Natural killer cell (primary cell): ENCODE measurements around the gene SLC12A7. TPM values are rescaled to one million over a fixed set of nuclear protein-coding genes. Genes with fewer than 3 reads are reported as not detected.

Experiments used
- ATAC-seq, 3 donors: fragments of 150-1000 bp in 2 of 3; fragments of 200-7000 bp in 1 of 3; cut with Tn5 transposase; 1 replicate in 1 of 3; 2 replicates in 2 of 3; pipeline ENCODE4 v1.10.0; 2021; ENCODE audit warnings: mild to moderate bottlenecking in 2 of 3, moderate library complexity in 2 of 3
- DNase-seq, 2 donors: peaks; one replicate each; pipeline versions ENCODE4 v3.0.0 to v3.0.0-alpha.2; 2013 to 2021; ENCODE audit warnings: mixed read lengths in 1 of 2
- H3K27ac ChIP-seq: one replicate; pipeline ENCODE4 v1.5.1; 2013; ENCODE audit warnings: mild to moderate bottlenecking, low read length
- H3K27me3 ChIP-seq: one replicate; pipeline ENCODE4 v1.6.1; 2013; ENCODE audit warnings: low read length; ENCODE audit not compliant: control insufficient read depth, insufficient read depth
- H3K36me3 ChIP-seq: one replicate; pipeline ENCODE4 v1.6.1; 2013; ENCODE audit warnings: low read length; ENCODE audit not compliant: control insufficient read depth, insufficient read depth
- H3K4me1 ChIP-seq: one replicate; pipeline ENCODE4 v1.6.1; 2013; ENCODE audit warnings: low read length; ENCODE audit not compliant: control insufficient read depth, insufficient read depth
- H3K4me3 ChIP-seq: one replicate; pipeline ENCODE4 v1.5.1; 2013; ENCODE audit warnings: low read length
- H3K9me3 ChIP-seq: one replicate; pipeline ENCODE4 v1.6.1; 2013; ENCODE audit warnings: low read length; ENCODE audit not compliant: control insufficient read depth, insufficient read depth
- H3K27ac Mint-ChIP-seq, 2 donors: one replicate each; pipeline ENCODE4 v1.8.0; 2022; ENCODE audit warnings: mild to moderate bottlenecking in 2 of 2, mixed read lengths in 2 of 2, moderate library complexity in 1 of 2
- H3K27me3 Mint-ChIP-seq, 2 donors: one replicate each; pipeline ENCODE4 v1.8.0; 2022; ENCODE audit warnings: low read depth in 2 of 2, mixed read lengths in 2 of 2
- H3K36me3 Mint-ChIP-seq: one replicate; pipeline ENCODE4 v1.8.0; 2022; ENCODE audit warnings: mixed read lengths
- H3K4me1 Mint-ChIP-seq, 2 donors: one replicate each; pipeline ENCODE4 v1.8.0; 2022; ENCODE audit warnings: mixed read lengths in 2 of 2
- H3K4me3 Mint-ChIP-seq: one replicate; pipeline ENCODE4 v1.8.0; 2022; ENCODE audit warnings: mild to moderate bottlenecking, moderate library complexity, mixed read lengths
- H3K9me3 Mint-ChIP-seq, 2 donors: one replicate each; pipeline ENCODE4 v1.8.0; 2022; ENCODE audit warnings: mixed read lengths in 2 of 2
- WGBS: methylation state at CpG from one replicate; pipeline ENCODE4 v1.1.7; 2013; ENCODE audit warnings: missing lambda C conversion rate; ENCODE audit not compliant: insufficient coverage; 5-methylcytosine and 5-hydroxymethylcytosine counted together
- intact Hi-C: fragments of 100-400 bp; cut with micrococcal nuclease; formaldehyde crosslinking; loops from one replicate; pipeline ENCODE4 v1.14.2; 2022
- total RNA-seq, 4 donors: library from RNA; stranded (reverse); fragments of 120-200 nt in 1 of 4; gene quantifications; one replicate each; pipeline versions ENCODE4 v1.2.3 to v1.2.4, GENCODE V29; 2013 to 2022
- TF ChIP-seq, protein P1 (sequence below): fragments of 200-600 bp; IDR thresholded peaks from one replicate; pipeline ENCODE4 v1.8.0; 2022; ENCODE audit warnings: antibody characterized with exemption

The SLC12A7 gene
- total RNA-seq, 3 donors from 2014 or later (not counting 1 experiment from before 2014, with no cell fraction given): 53.2 to 92.5 (median 81.3) TPM

DNA sequence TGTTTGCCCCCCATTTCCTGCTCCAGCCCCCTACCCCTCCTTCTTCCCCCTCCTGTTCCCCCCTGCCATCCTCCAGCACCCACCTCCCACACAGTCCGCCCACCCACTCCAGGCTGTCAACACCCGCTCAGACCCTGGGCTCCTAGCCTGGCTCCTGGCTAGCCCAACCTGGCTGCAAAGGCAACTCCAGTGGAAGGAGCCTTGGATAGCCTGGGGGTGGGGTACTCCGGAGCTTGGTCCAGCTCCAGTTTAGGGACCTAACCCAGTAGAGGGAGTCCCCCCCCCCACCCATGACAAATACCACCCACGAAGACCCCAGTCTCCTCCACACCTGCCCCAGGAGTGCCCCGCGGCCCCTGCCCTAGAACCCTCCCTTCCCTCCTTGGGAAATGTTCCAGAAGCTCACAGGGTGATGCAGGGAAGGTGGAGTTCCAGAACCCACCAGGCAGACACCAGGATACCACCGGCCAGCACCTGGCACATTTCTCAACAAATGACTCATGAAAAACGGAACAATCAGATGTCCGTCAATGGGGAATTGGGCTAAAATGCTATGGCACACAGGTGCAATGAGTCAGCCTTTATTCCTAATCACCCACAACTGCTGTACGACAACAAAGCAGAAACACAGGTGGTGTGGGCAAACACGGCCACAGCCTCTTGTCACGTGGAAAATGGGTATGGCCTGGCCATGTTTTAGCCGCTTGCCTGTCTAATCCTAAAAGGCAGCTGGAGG, 901 bp upstream of the SLC12A7 start:
- Histone ChIP-seq H3K4me1 (peaks cover 24% of the 10 kb centered on the region), H3K4me3 (no peak overlapping the region), H3K27me3 (no peaks in the 10 kb centered on the region), H3K9me3 (no peaks in the 10 kb centered on the region), H3K27ac (no peak overlapping the region), H3K36me3 (no peaks in the 10 kb centered on the region)
- TF ChIP-seq, protein P1, sequence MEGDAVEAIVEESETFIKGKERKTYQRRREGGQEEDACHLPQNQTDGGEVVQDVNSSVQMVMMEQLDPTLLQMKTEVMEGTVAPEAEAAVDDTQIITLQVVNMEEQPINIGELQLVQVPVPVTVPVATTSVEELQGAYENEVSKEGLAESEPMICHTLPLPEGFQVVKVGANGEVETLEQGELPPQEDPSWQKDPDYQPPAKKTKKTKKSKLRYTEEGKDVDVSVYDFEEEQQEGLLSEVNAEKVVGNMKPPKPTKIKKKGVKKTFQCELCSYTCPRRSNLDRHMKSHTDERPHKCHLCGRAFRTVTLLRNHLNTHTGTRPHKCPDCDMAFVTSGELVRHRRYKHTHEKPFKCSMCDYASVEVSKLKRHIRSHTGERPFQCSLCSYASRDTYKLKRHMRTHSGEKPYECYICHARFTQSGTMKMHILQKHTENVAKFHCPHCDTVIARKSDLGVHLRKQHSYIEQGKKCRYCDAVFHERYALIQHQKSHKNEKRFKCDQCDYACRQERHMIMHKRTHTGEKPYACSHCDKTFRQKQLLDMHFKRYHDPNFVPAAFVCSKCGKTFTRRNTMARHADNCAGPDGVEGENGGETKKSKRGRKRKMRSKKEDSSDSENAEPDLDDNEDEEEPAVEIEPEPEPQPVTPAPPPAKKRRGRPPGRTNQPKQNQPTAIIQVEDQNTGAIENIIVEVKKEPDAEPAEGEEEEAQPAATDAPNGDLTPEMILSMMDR: no peak
- Mint-ChIP-seq H3K4me3 (peak overlapping the region; percentile 25), H3K27ac (peak overlapping the region in 1 of 2 donors; percentile 56), H3K36me3 (no peaks in the 10 kb centered on the region), H3K27me3 (no peaks in the 10 kb centered on the region), H3K4me1 (peaks cover 9 to 28% of the 10 kb centered on the region in 2 donors), H3K9me3 (no peaks in the 10 kb centered on the region)
- no peak for DNase-seq
- 55% methylated on average over 13 of the region's 13 CpGs for WGBS
- ATAC-seq: no peak
- intact Hi-C loops: no loop called here

- WGBS: under 1% methylated on average over 43 of the region's 43 CpGs
- Mint-ChIP-seq H3K4me1 (peaks cover 21 to 43% of the 10 kb centered on the region in 2 donors), H3K27ac (peak overlapping the region; percentile 80 to 99), H3K9me3 (no peaks in the 10 kb centered on the region), H3K4me3 (peak overlapping the region; percentile 95), H3K36me3 (no peaks in the 10 kb centered on the region), H3K27me3 (no peaks in the 10 kb centered on the region)
- Histone ChIP-seq H3K4me3 (peak overlapping the region; percentile 86), H3K36me3 (no peaks in the 10 kb centered on the region), H3K27ac (peak overlapping the region; percentile 72), H3K9me3 (no peaks in the 10 kb centered on the region), H3K4me1 (peaks cover 36% of the 10 kb centered on the region), H3K27me3 (no peaks in the 10 kb centered on the region)
- intact Hi-C loops: no loop called here
- ATAC-seq (peak in 2 of 3 donors; percentile 16 to 28), DNase-seq (peak; percentile 33 to 37)
- TF ChIP-seq, protein P1: no peak
These were observed 579 bp downstream of the SLC12A7 start for GRCh38 chr5:1111241-1111726.

GRCh38 chr5:1110307-1111240, 1.3 kb downstream of the SLC12A7 start:
- no peaks in the 10 kb centered on the region for H3K9me3 Mint-ChIP-seq
- ATAC-seq: peak; percentile 30 to 41 (median 36)
- H3K36me3 ChIP-seq: no peaks in the 10 kb centered on the region
- TF ChIP-seq, protein P1: no peak
- peak; percentile 30 to 39 for DNase-seq
- no peaks in the 10 kb centered on the region for H3K27me3 Mint-ChIP-seq
- H3K9me3 ChIP-seq: no peaks in the 10 kb centered on the region
- peaks cover 21 to 48% of the 10 kb centered on the region in 2 donors for H3K4me1 Mint-ChIP-seq
- no peaks in the 10 kb centered on the region for H3K36me3 Mint-ChIP-seq
- no peaks in the 10 kb centered on the region for H3K27me3 ChIP-seq
- peak overlapping the region; percentile 80 to 99 for H3K27ac Mint-ChIP-seq
- 18% methylated on average over 35 of the region's 35 CpGs for WGBS
- intact Hi-C loops: no loop called here
- H3K4me1 ChIP-seq: peaks cover 42% of the 10 kb centered on the region
- H3K4me3 ChIP-seq: peak overlapping the region; percentile 86
- H3K4me3 Mint-ChIP-seq: peak overlapping the region; percentile 95
- H3K27ac ChIP-seq: peak overlapping the region; percentile 72
